Hepatocyte (in vitro differentiated cells): ENCODE results near the gene NEMP1.

ENCODE experiments used
- CTCF ChIP-seq: fragments of 200-600 bp; sonication (generic); IDR thresholded peaks from 2 replicates; pipeline ENCODE4 v1.5.1; 2016; ENCODE audit warnings: antibody characterized with exemption, mild to moderate bottlenecking; ENCODE audit not compliant: poor library complexity
- EZH2 ChIP-seq: fragments of 200-600 bp; sonication (generic); IDR thresholded peaks from 2 replicates; pipeline ENCODE4 v1.6.1; 2016; ENCODE audit warnings: antibody characterized with exemption, mild to moderate bottlenecking, borderline replicate concordance
- EZH2phosphoT487 ChIP-seq: fragments of 200-600 bp; sonication (generic); IDR thresholded peaks from one replicate; pipeline ENCODE4 v1.6.1; 2018; ENCODE audit warnings: antibody characterized with exemption, mild to moderate bottlenecking, low read depth, moderate library complexity; ENCODE audit not compliant: unreplicated experiment, severe bottlenecking

GRCh38 chr12:57097554-57097835 lies 18.9 kb upstream of the NEMP1 start:
- TF ChIP-seq CTCF (no peak), EZH2 (no peak), EZH2phosphoT487 (no peak)
